NCI-H510A treated with DMSO at 0.1 percent for 48 hours (cell line): ENCODE results near the gene PYGB.
"Not testable (repeated sequence)": the region's sequence is repeated elsewhere in the genome, so short reads cannot be mapped to it uniquely, and the experiment has no call there.

Source experiments
- DNase-seq: peaks from one replicate; lab custom pipeline; 2025; lab: John Stamatoyannopoulos, UW

Gene PYGB

DNA sequence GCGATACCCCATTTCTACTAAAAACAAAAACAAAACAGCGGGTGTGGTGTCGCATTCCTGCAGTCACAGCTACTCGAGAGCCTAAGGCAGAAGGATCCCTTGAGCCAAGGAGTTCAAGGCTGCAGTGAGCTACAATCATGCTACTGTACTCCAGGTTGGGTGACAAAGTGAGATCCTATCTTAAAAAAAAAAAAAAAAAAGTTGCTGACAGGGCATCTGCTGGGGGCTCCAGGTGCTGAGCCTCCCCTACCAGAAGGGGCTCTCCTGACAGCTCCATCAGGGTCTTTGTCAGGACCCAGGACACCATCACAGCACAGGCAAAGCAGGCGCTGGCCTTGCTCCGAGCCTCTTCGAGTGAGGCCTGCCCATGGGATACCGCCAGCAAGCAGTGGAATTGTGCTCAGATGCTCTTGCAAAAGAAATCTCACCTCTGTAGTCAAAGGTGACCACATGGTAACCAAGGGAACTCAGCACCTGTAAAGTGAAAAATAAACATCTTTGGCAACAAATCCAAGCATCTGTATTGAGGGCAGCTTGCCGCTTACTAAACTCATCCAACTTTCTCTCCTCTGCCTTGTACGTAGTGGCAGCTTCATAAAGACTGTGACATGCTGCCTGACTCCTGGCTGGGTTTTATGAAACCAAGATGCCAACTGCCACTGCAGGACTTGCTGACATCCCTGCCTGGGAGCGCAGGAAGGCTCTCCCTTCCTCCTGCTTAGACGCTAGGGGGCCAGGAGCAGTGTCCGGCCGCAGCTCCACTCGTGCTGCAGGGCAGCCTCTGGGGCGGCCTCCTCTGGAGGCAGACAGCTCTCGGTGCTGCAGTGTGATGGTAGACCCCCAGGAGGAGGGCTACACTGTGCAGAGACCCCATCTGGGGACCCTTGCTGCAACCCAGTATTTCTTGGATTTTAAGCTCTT, 66.9 kb downstream of the PYGB start:
- DNase-seq, result peak; percentile 55

DNA sequence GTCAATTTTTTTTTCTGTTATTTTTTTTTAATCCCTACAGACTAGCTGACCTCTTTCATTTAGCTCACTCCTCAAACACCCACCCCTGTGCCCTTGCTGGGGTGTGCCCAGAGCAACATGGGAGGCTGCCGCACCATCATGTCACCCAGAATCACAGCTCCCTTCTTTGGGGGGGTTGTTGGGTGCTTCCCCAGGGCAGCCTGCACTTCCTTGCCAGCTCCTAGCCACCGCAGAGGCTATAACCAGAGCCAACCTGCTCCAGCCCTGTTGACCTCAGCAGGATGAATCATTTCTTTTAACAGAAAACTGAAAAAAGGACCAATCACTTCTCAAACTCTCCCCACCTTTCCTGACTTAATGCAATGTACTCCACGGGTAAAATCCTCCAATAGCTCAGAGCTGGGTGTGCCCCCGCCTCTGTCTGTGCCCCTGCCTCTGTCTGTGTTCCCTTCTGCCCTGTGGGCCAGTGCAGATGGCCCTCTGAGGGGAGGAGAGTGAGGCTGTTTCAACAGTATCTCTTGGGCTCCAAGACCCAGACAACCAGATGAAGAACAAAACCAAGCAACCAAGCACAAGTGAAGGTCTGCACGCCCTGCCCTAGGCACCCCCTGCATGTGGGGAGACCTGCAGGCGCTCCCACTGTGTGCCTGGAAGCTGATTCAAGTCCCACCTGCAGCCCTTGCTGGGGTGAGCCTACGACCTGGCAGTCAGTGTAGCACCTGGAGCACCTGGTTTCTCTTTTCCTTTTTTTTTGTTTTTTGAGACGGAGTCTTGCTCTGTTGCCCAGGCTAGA, 67.7 kb downstream of the PYGB start:
- no peak for DNase-seq

DNA sequence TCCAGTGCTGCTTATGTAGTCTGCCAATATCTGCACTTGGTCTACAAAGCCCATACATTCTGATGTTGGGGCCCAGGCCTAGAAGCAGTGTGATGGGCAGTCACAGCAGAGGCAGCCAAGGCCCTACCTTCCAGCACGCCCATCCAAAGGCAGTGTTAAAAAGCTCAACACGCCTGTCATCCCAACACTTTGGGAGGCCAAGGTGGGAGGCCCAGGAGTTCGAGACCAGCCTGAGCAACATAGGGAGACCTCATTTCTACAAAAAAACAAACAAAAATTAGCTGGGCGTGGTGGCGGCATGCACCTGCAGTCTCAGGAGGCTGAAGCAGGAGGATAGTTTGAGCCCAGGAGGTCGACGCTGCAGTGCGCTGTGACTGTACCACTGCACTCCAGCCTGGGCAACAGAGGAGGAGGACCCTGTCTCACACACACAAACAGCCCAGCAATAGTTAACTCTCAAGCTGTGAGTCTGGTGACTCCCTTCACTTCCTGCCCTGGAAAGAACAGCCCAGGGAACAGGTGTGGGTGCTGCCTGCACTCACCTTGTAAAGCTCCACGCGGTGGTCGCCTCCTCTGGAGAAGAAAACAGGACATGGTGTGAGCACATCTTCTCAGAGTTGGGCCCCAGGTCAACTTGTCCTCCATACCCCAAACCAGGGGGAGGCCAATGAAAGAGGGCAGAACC, 68.8 kb downstream of the PYGB start:
- peak; percentile 42 for DNase-seq

DNA sequence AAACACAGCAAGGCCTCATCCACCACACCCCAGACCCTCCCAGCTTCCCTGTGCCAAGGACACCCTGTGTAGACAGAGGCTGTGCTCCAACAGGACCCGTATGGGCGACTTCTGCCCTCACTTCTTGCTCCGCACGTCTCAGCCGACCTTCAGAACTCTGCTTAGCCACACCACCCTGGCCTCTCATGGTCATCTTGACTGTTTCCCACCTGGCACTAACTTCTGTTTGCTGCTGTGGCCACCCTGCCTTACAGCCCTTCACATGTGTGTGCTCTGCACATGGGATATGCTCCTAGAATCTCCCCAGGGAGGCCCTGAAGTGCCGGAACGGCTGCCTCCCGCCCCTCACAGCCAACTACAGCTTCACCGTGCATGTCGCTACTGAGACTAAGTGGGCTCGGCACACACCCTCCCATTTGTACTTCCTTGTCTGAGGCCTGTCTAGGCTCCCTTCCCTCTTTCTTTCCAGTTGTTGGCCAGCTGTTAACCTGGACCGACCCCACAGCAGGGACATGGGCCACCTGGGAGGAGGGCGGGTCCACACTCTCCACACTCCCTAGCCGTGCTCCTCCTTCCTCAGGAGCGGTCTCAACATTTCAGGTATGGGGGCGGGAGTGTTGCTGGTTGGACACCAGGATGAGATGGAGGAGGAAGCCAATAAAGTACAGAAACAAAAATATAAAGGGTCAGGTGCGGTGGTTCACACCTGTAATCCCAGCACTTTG, 69.6 kb downstream of the PYGB start:
- peak; percentile 71 for DNase-seq

DNA sequence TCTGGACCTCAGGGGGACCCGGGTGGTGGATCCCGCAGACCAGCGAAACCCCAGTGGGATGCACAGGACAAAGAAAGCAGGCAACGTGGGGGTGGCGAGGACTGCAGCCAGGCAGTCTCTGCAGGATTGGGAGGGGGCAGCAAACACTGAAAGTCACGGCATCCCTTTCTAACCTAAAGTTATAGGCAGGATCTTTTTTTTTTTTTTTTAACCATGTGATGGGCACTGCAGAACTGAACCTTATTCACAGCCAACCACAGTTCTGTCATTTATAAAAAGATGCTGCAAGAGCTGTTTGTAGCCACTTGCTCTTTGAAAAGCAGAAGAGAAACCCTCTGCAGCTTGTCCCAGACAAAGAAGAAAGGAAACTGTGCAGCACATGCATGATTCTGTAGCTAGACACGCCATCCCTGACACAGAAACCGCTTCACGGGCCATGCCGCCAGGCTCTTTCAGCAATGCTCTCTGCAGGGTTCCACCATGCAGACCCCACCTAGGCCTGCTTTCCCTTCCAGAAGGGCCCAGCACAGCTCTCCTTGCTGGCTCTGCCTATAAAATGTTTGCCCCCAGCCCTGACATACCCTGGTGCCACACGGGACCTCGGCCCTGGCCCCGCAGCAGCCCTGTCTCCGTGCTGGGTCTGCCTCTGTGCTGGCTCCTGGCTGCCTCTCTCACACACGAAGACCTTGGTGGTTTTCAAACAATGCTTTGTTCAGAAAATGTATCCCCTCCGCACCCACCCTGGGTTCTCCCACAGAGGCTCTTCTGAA, 70.8 kb downstream of the PYGB start:
- peak; percentile 40 for DNase-seq

DNA sequence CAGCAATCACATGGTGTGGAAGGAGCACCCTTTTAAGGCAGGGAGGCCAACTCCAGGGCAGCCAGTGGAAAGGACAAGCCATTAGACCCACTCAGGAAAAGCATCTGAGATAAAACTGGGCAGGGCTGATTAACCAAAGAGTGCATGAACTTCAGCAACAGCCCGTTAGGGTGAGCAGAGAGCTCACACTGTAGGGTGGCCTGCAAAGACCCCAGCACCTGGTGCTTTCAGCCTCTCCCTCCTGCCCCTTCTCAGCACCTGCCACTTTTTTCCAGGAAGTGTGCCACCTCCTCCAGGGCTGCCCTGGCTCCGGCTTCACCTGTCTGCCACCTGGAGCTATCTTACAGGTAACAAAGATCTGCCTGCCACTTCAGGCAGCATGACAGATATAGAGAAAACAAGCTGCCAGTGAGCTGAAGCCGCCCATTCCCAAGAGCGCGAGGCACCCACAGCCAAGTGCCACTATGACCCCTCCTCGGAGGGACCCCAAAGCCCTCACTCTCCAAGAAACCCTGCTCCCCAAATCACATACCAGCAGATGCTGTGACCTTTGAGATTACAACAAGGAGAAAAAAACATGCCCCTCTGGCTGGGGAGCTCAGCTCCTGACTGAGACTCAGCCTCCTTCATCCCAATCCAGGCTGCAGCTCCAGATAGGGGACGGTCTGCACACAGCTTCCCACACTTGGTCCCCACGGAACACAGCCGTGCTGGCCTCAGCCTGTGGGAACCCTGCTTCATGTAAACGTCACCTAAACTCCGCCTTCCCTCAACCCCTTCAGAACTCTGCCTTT, 71.6 kb downstream of the PYGB start:
- peak; percentile 98 for DNase-seq

DNA sequence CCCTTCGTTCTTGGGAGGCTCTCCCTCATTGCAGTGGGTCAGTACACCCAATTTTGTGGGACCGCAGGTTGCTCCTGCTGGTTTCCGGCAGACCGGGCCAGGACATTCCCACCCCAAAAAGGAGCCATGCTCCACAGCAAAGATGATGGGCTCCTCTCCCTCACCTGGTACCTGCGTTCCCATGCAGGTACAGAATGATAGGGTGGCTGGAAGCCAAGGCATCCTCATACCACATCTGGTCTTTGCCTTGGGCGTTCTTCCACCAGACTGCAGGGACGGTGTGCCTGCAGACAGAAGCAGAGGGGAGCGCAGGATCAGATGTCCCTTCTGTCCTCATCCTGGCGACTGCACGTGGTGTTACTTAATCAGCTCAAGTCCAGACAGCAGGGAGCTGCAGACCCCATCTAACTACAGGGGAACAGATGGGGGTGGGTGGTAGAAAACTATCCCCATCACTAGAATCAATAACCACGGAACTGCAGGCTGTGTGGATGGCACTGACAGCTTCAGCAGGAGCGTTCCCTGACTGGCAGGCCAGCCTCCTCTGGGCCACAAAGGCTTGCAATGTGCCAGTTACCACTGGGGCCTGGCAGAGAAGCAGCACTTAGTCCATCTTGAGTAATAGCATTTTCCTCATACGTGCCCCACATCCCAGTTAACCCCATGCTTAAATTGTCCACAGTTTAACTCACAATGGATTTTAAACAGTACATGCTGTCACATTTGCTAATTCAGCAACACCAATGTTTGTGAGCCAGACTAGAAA, 72.3 kb downstream of the PYGB start:
- peak; percentile 73 for DNase-seq

DNA sequence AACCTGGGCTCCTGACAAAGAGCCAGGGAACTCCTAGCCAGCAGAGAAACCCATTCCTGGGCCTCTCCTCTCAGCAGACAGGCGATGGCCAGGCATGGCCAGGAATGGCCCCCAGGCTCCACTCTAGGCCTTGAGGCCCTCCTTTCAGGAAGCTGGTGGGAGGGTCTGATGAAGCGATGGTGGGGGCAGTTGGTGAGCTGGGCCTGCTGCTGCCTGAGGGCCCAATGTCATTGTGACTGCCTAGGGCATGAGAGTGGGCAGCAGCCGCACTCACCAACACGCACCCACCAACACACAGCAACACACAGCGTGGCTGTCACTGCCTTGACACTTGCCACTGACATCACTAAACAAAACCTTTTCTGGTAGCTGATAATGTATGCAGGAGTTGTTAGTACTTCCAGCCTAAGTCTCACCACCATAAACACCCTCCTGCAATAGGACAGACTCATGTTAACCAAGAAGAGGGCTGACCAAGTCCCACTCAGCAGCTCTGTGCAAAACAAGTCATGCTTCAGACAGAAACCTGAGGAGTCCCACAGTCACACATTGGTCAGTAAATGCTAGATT, 73.5 kb downstream of the PYGB start:
- DNase-seq, result no peak

DNA sequence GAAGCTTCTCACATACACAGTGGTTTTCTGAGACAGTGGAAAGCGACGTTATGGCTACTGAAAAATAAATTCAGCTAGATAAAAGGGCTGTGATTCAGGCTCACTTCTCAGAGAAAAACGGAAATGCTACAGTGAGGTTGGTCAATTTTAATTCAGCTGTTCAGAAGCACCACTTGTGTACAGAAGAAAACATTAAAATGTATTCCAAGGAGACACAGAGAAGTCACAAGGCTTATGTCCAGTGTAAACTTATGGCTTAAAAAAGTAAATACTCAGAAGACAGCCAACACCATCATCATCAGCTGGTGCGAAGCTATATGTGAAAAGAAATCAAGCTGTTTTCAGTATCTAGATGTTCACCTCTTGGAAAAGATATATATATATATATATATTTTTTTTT, 74.1 kb downstream of the PYGB start:
- DNase-seq, result no peak

DNA sequence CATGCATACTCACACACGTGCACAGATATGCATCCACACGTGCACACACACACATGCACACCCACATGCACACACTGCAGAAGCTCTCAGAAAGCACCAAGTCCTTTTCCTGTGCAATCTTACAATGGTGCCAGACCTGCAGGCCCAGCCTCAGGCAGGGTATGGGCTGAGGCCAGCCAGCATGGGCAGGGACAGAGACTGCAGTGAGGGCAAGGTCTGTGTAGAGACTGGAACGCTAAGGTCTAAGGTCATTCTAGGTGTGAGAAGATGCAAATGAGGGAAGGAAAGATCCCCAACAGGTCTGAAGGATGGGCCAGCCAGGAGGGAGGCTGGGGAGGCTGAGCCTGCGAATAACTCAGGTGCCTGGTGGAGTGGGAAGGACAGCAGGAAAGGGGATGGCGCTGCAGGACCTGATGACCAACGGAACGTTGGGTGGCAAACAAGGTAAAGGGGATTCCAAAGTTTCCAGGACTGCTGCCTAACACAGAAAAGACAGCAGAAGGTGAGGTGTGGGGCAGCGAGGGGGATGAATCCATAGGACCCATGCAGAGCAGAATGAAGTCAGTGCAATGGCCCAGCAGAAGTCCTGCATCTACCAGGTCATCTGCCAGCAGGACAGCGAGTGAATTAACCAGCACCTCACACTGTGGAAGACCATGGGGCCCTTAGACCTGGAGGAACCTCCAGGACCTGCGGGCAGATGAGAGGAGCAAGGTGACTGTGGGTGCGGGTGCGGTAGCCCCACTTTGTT, 75.8 kb downstream of the PYGB start:
- no peak for DNase-seq

DNA sequence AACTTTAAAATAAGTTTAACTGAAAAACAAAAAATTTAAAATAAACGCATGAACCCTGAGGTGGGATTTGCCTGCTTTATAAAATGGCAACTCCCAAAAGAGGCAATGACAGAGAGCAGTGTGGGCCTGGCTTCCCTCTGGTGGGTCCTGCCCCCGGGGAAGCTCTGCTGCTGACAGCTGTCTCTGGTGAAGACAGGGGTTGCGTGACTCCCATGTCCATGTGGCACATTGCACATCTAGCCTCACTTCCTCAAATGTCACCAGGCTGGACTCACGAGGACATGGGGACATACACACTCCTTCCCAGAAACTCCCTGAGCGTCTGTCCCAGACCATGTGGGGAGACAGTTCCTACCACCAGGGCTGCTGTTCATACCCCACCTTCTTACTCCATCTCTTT, 76.5 kb downstream of the PYGB start:
- no peak for DNase-seq

DNA sequence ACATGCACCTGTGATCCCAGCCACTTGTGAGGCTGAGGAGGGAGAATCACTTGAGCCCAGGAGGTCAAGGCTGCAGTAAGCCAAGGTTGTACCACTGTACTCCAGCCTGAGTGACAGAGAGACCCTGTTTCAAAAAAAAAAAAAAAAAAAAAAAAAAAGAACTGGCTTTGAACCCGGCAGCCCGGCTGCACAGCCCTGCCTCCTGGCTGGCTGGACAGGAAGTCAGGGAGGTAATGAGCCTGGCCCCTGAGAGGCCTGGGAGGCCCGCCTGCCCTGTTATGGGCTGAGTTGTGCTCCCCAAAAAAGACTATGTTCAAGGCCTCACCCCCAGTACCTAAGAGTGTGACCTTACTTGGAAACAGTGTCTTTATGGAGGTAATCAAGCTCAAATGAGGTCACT, 77.2 kb downstream of the PYGB start:
- no peak for DNase-seq

DNA sequence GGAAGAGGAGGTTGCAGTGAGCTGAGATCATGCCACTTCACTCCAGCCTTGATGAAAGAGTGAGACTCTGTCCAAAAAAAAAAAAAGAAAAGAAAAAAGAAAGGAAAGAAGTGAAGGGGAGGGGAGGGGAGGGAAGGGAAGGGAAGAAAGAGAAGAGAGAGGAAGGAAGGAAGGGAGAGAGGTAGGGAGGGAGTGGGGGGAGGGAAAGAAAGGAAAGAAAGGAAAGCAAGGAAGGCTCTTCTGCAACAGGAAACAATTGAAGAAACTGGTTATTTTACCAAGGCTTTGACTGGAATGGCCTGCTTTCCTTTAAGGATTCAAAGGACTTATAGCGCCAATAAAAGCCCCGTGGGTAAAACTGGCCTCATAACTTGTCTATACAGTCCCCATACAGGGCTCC, 78.1 kb downstream of the PYGB start:
- no peak for DNase-seq

DNA sequence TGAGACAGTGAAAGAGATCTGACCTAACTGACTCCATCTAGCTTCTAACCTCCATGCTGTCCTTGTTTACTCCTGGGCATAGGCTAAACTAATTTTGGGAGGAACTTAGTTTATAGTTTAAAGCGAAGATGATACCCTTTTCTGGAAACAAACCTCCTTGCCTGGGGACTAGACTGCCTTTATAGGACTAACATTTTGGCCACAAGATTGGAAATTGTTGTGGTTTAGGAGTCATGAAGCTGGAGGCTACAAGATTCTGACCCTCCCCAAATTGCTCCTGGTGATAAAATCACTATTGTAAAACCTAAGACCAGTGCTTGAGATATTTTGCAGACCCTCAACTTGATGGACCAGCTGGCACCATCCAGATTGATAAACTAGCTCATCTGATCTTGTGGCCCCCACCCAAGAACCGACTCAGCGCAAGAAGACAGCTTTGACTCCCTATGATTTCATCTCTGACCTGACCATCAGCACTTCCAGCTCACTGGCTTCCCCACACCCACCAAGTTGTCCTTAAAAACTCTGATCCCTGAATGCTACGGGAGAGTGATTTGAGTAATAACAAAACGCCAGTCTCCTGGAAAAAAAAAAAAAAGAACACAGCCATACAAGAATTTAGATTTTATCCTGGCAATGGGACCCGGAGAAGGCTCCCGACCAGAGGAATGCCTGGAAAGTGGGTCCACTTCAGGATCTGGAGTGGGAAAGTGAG, 79.8 kb downstream of the PYGB start:
- no peak for DNase-seq

DNA sequence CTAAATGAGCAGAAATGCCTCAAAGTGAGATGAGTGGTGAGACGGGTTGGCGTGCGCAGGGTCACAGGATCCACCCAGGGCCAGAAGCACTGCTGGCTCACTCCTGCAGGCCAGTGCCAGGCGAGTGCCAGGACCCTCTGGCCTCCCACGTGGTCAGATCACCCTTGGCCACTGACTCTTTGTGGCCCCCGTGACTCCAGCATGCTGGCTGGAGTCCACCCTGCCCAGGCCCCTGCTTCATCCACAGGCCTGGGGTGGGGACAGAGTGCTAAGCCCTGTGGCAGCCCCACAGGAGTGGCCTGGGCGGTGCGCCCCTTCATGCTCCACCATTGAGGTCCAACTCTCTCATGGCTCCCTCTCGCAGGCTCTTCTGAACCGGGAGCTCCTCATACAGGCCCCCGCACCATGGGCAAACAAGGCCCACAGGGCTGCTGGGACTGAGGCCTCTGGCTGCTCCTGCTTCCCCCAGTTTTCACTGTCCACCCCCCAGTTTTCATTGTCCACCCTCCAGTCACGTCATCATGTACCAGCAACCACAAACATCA, 81.1 kb downstream of the PYGB start:
- DNase-seq, result no peak

DNA sequence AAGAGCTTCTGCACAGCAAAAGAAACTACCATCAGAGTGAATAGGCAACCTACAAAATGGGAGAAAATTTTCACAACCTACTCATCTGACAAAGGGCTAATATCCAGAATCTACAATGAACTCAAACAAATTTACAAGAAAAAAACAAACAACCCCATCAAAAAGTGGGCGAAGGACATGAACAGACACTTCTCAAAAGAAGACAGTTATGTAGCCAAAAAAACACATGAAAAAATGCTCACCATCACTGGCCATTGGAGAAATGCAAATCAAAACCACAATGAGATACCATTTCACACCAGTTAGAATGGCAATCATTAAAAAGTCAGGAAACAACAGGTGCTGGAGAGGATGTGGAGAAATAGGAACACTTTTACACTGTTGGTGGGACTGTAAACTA, 87.1 kb downstream of the PYGB start:
- not testable (repeated sequence) for DNase-seq
